WTC11 (cell line): Measurements from ENCODE around the gene RFX6.

Experiments
- AFF4 ChIP-seq: sonication (generic); formaldehyde crosslinking; IDR thresholded peaks from 2 replicates; pipeline ENCODE4 v1.8.1; 2023; ENCODE audit warnings: mild to moderate bottlenecking, missing genetic modification reagents, borderline replicate concordance
- CBFB ChIP-seq: sonication (generic); formaldehyde crosslinking; IDR thresholded peaks from 2 replicates; pipeline ENCODE4 v1.8.1; 2022; ENCODE audit warnings: mild to moderate bottlenecking, low read depth, missing genetic modification reagents
- E2F1 ChIP-seq: sonication (generic); formaldehyde crosslinking; IDR thresholded peaks from 2 replicates; pipeline ENCODE4 v1.8.0; 2022; ENCODE audit warnings: mild to moderate bottlenecking, missing genetic modification reagents
- EMX1 ChIP-seq: fragments of 250-450 bp; sonication (Bioruptor Pico); IDR thresholded peaks from 2 replicates; pipeline ENCODE4 v1.8.0; 2021; ENCODE audit warnings: mild to moderate bottlenecking
- MAX ChIP-seq: sonication (generic); formaldehyde crosslinking; IDR thresholded peaks from 2 replicates; pipeline ENCODE4 v1.8.0; 2022; ENCODE audit warnings: mild to moderate bottlenecking, missing genetic modification reagents
- NFE2L1 ChIP-seq: sonication (generic); formaldehyde crosslinking; IDR thresholded peaks from 2 replicates; pipeline ENCODE4 v1.8.1; 2023; ENCODE audit warnings: missing genetic modification reagents
- NR1H2 ChIP-seq: sonication (generic); formaldehyde crosslinking; IDR thresholded peaks from 2 replicates; pipeline ENCODE4 v1.9.0; 2021; ENCODE audit warnings: mild to moderate bottlenecking, moderate library complexity, missing genetic modification reagents
- NR2C2 ChIP-seq: sonication (generic); formaldehyde crosslinking; IDR thresholded peaks from 2 replicates; pipeline ENCODE4 v1.8.0; 2022; ENCODE audit warnings: mild to moderate bottlenecking, missing genetic modification reagents
- ZNF121 ChIP-seq: sonication (generic); formaldehyde crosslinking; IDR thresholded peaks from 2 replicates; pipeline ENCODE4 v1.8.0; 2023; ENCODE audit warnings: missing genetic modification reagents
- ZNF416 ChIP-seq: fragments of 250-450 bp; sonication (Bioruptor Pico); IDR thresholded peaks from 2 replicates; pipeline ENCODE4 v1.9.0; 2021; ENCODE audit warnings: mild to moderate bottlenecking, inconsistent platforms
- ZNF423 ChIP-seq: fragments of 250-450 bp; sonication (Bioruptor Pico); IDR thresholded peaks from 2 replicates; pipeline ENCODE4 v2.1.2; 2022; ENCODE audit warnings: mild to moderate bottlenecking, moderate library complexity
- TF ChIP-seq, protein P1 (sequence below): fragments of 200-600 bp; IDR thresholded peaks from 2 replicates; pipeline ENCODE4 v1.8.0; 2022; ENCODE audit warnings: antibody characterized with exemption
- TF ChIP-seq, protein P2 (sequence below): sonication (generic); formaldehyde crosslinking; IDR thresholded peaks from 2 replicates; pipeline ENCODE4 v1.8.0; 2023; ENCODE audit warnings: mild to moderate bottlenecking, missing genetic modification reagents
- TF ChIP-seq, protein P3 (sequence below): sonication (generic); formaldehyde crosslinking; IDR thresholded peaks from 2 replicates; pipeline ENCODE4 v1.8.1; 2022; ENCODE audit warnings: mild to moderate bottlenecking, moderate library complexity, missing genetic modification reagents

DNA sequence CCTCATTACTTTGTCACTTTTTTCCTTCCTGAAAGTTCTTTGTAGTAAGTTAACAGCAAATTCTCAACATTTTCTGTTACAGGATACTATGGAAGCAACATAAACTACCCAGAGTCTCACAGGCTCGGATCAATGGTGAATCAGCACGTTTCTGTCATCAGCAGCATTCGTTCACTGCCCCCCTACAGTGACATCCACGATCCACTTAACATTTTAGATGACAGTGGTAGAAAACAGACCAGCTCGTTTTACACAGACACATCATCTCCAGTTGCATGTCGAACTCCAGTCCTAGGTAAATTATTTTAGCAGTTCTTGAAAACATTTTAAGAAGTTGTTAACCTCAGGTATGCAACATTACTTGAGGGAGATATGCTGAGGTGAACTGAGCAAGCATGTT is 51.6 kb downstream of the RFX6 start:
- no peak for TF ChIP-seq NFE2L1 (CRISPR knock-in tag)
- TF ChIP-seq, protein P1, sequence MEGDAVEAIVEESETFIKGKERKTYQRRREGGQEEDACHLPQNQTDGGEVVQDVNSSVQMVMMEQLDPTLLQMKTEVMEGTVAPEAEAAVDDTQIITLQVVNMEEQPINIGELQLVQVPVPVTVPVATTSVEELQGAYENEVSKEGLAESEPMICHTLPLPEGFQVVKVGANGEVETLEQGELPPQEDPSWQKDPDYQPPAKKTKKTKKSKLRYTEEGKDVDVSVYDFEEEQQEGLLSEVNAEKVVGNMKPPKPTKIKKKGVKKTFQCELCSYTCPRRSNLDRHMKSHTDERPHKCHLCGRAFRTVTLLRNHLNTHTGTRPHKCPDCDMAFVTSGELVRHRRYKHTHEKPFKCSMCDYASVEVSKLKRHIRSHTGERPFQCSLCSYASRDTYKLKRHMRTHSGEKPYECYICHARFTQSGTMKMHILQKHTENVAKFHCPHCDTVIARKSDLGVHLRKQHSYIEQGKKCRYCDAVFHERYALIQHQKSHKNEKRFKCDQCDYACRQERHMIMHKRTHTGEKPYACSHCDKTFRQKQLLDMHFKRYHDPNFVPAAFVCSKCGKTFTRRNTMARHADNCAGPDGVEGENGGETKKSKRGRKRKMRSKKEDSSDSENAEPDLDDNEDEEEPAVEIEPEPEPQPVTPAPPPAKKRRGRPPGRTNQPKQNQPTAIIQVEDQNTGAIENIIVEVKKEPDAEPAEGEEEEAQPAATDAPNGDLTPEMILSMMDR: no peak
- no peak for TF ChIP-seq ZNF423 (CRISPR knock-in tag)
- TF ChIP-seq CBFB (CRISPR knock-in tag): no peak
- TF ChIP-seq, protein P2, sequence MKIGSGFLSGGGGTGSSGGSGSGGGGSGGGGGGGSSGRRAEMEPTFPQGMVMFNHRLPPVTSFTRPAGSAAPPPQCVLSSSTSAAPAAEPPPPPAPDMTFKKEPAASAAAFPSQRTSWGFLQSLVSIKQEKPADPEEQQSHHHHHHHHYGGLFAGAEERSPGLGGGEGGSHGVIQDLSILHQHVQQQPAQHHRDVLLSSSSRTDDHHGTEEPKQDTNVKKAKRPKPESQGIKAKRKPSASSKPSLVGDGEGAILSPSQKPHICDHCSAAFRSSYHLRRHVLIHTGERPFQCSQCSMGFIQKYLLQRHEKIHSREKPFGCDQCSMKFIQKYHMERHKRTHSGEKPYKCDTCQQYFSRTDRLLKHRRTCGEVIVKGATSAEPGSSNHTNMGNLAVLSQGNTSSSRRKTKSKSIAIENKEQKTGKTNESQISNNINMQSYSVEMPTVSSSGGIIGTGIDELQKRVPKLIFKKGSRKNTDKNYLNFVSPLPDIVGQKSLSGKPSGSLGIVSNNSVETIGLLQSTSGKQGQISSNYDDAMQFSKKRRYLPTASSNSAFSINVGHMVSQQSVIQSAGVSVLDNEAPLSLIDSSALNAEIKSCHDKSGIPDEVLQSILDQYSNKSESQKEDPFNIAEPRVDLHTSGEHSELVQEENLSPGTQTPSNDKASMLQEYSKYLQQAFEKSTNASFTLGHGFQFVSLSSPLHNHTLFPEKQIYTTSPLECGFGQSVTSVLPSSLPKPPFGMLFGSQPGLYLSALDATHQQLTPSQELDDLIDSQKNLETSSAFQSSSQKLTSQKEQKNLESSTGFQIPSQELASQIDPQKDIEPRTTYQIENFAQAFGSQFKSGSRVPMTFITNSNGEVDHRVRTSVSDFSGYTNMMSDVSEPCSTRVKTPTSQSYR (CRISPR knock-in tag): no peak
- no peak for TF ChIP-seq E2F1 (CRISPR knock-in tag)
- TF ChIP-seq EMX1 (CRISPR knock-in tag): no peak
- no peak for TF ChIP-seq ZNF121 (CRISPR knock-in tag)
- no peak for TF ChIP-seq AFF4 (CRISPR knock-in tag)
- no peak for TF ChIP-seq ZNF416 (CRISPR knock-in tag)
- no peak for TF ChIP-seq NR1H2 (CRISPR knock-in tag)
- no peak for TF ChIP-seq NR2C2 (CRISPR knock-in tag)
- no peak for TF ChIP-seq MAX (CRISPR knock-in tag)
- TF ChIP-seq, protein P3, sequence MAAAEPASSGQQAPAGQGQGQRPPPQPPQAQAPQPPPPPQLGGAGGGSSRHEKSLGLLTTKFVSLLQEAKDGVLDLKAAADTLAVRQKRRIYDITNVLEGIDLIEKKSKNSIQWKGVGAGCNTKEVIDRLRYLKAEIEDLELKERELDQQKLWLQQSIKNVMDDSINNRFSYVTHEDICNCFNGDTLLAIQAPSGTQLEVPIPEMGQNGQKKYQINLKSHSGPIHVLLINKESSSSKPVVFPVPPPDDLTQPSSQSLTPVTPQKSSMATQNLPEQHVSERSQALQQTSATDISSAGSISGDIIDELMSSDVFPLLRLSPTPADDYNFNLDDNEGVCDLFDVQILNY (CRISPR knock-in tag): no peak
